ENCODE data around the gene PCSK7.

DNA sequence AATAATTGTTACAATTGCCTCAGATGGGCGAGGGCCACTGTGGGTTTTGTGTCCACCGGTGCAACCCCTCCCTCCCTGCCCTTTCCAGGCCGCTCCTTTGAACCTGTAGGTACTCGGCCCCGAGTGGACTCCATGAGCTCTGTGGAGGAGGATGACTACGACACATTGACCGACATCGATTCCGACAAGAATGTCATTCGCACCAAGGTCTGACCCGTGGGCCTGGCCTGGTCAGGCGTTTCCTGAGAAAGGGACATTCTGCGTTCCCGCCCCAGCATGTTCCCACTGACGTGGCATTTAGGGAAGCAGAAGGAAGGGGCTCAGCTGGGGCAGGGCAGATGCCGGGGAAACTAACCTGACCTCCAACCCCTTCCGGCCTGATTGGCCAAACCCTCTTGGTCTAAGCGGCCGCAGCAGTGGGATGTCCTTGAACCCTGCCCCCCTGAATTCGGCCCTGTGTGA is 43.2 kb downstream of the PCSK7 start:
- TF ChIP-seq, protein P1, sequence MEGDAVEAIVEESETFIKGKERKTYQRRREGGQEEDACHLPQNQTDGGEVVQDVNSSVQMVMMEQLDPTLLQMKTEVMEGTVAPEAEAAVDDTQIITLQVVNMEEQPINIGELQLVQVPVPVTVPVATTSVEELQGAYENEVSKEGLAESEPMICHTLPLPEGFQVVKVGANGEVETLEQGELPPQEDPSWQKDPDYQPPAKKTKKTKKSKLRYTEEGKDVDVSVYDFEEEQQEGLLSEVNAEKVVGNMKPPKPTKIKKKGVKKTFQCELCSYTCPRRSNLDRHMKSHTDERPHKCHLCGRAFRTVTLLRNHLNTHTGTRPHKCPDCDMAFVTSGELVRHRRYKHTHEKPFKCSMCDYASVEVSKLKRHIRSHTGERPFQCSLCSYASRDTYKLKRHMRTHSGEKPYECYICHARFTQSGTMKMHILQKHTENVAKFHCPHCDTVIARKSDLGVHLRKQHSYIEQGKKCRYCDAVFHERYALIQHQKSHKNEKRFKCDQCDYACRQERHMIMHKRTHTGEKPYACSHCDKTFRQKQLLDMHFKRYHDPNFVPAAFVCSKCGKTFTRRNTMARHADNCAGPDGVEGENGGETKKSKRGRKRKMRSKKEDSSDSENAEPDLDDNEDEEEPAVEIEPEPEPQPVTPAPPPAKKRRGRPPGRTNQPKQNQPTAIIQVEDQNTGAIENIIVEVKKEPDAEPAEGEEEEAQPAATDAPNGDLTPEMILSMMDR (IDR thresholded peaks at IDR 0.05): no peak
- TF ChIP-seq EP300 (IDR thresholded peaks at IDR 0.05): no peak
- no peak for TF ChIP-seq POLR2A (IDR thresholded peaks at IDR 0.05)
